LoVo (cell line): ENCODE measurements around the gene COLGALT1.
A peak's percentile ranks its signal among the peaks of the same experiment; 100 is the strongest.
"Not testable (repeated sequence)": the region's sequence is repeated elsewhere in the genome, so short reads cannot be mapped to it uniquely, and the experiment has no call there.

Source experiments
- DNase-seq: peaks from one replicate; pipeline ENCODE4 v3.0.0-alpha.2; 2016; ENCODE audit warnings: low spot score

Gene COLGALT1

GRCh38 chr19:17562097-17562496 lies 6.6 kb downstream of the COLGALT1 start:
- DNase-seq = no peak

GRCh38 chr19:17562561-17562960 lies 7.1 kb downstream of the COLGALT1 start:
- no peak for DNase-seq

DNA sequence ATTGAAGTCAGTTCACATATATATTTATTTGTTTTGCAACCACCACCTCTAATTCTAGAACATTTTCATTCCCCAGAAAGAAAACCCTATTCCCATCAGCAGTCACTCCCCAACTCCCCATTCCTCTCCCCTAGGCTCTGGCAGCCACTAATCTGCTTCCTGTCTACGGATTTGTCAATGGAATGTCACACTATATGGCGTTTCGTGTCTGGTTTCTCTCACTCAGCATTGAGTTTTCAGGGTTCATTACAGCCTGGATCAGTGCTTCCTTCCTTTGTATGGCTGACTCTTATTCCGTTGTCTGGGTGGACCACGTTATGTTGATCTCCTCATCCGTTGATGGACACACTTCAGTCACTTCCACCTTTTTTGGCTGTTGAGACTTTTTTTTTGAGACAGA lies 9.3 kb downstream of the COLGALT1 start:
- no peak for DNase-seq

GRCh38 chr19:17565611-17566010 lies 10.2 kb downstream of the COLGALT1 start:
- DNase-seq = no peak

GRCh38 chr19:17567940-17568339 lies 12.5 kb downstream of the COLGALT1 start:
- no peak for DNase-seq

DNA sequence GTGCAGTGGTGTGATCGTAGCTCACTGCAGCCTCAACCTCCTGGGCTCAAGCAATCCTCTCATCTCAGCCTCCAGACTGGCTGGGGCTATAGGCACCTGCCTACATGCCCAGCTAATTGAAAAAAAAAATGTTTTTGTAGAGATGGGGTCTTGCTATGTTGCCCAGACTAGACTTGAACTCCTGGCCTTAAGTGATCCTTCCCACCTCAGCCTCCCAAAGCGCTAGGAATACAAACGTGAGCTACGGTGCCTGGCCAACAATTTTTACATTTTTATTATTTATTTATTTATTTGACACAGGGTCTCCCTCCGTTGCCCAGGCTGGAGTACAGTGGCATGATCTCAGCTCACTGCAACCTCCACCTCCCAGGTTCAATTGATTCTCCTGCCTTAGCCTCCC lies 14.8 kb downstream of the COLGALT1 start:
- DNase-seq = not testable (repeated sequence)

GRCh38 chr19:17570791-17571190 lies 15.3 kb downstream of the COLGALT1 start:
- no peak for DNase-seq

GRCh38 chr19:17572638-17573037 lies 17.2 kb downstream of the COLGALT1 start:
- DNase-seq = no peak

- no peak for DNase-seq
These were observed 20.7 kb downstream of the COLGALT1 start for GRCh38 chr19:17575871-17576757.

DNA sequence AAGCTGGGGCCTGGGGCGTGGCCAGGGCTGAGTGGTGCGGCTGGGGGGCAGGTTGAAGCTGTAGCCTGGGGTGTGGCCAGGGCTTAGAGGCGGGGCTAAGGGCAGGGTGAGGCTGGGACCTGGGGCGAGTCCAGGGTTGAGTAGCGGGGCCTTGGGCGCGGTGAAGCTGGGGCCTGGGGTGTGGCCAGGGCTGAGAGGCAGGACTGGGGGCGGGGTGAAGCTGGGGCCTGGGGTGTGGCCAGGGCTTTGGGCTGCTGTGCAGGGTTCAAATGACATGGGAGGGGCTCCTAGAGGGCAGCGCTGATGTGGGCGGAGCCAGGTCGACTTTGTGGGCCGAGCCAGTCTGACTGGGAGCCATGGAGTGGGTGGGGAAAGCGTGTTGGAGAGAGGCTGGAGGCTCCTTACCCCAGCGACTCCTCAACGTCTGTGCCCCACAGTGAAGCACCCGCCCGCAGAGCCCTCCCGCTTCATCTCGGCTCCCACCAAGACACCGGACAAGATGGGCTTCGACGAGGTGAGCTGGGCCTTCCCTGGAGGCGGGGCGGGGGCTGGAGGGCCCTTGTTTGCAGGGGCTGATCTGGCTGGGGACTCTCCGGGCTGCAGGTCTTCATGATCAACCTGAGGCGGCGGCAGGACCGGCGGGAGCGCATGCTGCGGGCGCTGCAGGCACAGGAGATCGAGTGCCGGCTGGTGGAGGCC lies 21.5 kb downstream of the COLGALT1 start:
- DNase-seq = peak; percentile 29

GRCh38 chr19:17577457-17578097 lies 22.1 kb downstream of the COLGALT1 start:
- DNase-seq = no peak

GRCh38 chr19:17579661-17580244 lies 24.3 kb downstream of the COLGALT1 start:
- DNase-seq = peak; percentile 33

DNA sequence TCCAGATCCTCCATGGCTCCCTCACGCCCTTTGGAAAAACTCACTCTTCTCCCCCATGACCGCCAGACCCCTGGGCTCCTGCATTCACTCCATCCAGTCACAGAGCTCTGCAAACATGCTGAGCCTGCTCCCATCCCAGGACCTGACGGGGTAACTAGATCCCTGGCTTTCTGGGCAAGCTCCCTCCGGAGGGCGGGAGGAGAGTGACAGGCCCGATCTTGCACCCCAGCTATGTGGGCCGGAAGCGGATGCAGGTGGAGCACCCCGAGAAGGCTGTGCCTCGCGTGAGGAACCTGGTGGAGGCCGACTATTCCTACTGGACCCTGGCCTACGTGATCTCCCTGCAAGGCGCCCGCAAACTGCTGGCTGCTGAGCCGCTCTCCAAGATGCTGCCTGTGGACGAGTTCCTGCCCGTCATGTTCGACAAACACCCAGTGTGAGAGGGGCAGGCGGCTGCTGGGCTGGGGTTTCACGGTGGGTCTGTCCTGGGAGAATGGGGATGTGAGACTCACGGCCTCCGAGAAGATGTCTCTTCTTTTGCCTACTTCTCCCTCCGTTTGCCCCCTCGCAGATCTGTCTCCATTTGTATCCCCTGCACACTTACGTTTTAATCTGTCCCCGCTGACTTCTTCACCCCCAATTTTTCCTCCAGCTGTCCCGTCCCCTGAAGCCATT lies 25.2 kb downstream of the COLGALT1 start:
- no peak for DNase-seq

- DNase-seq = no peak
These were observed 25.9 kb downstream of the COLGALT1 start for GRCh38 chr19:17581211-17581874.

GRCh38 chr19:17582613-17583012 lies 27.2 kb downstream of the COLGALT1 start:
- DNase-seq = no peak

DNA sequence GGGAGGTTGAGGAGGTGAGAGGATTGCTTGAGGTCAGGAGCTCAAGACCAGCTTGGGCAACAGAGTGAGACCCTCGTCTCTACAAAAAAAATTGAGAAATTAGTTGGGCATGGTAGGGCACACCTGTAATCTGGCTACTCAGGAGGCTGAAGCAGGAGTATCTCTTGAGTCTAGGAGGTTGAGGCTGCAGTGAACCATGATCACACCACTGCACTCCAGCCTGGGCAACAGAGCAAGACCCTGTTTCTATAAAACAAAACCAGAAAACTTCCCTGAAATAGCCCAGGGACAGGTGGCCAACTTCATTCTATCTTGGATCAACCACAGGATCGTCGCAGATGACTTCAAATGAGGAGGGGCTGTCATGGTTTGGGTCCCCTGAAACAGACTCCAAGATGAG lies 28.7 kb downstream of the COLGALT1 start:
- DNase-seq = no peak

DNA sequence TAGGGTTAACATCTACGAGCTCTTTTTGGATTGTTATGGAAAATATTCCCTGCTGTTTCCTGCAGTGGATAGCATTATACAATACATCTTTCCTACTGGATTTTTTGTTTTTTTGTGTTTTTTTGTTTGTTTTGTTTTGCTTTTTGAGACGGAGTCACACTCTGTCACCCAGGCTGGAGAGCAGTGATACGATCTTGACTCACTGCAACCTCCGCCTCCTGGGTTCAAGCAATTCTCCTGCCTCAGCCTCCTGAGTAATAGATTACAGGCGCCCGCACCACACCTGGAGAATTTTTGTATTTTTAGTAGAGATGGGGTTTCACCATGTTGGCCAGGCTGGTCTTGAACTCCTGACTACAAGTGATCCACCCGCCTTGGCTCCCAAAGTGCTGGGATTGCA lies 29.9 kb downstream of the COLGALT1 start:
- not testable (repeated sequence) for DNase-seq

DNA sequence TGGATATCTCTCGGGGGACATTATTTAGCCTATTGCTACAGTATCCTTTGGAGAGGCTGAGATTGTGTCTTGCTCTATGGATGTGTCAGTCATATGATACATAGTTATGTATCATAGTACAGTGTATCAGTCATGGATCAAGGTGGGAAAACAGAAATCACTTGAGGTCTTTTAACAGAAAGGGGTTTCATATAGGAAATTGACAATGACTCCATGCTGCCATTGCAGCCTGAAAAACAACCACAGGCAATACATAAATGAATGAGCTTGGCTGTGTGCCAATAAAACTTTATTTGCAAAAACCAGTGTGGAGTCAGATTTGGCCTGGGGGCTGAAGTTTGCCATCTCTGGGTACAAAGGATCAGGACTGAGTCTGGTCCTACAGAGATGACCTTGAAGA lies 35.4 kb downstream of the COLGALT1 start:
- DNase-seq = no peak

GRCh38 chr19:17594296-17594695 lies 38.8 kb downstream of the COLGALT1 start:
- not testable (repeated sequence) for DNase-seq

- not testable (repeated sequence) for DNase-seq
These were observed 42.6 kb downstream of the COLGALT1 start for GRCh38 chr19:17598063-17598462.

GRCh38 chr19:17598953-17599352 lies 43.5 kb downstream of the COLGALT1 start:
- DNase-seq = no peak
